ENCODE measurements around the gene BTBD2. TPM values are rescaled to one million over a fixed set of nuclear protein-coding genes. Genes with fewer than 3 reads are reported as not detected.

BTBD2 gene
- polyA plus RNA-seq, 1 donor (not counting 4 experiments of a cell fraction or from before 2014, with no cell fraction given): 22.3 TPM

- no peak overlapping the region for H3K4me2 ChIP-seq (ENCODE audit: control insufficient read depth, extremely low read depth, insufficient read depth, low read depth, low read length)
These were observed 62.9 kb downstream of the BTBD2 start for GRCh38 chr19:1952635-1953034.

DNA sequence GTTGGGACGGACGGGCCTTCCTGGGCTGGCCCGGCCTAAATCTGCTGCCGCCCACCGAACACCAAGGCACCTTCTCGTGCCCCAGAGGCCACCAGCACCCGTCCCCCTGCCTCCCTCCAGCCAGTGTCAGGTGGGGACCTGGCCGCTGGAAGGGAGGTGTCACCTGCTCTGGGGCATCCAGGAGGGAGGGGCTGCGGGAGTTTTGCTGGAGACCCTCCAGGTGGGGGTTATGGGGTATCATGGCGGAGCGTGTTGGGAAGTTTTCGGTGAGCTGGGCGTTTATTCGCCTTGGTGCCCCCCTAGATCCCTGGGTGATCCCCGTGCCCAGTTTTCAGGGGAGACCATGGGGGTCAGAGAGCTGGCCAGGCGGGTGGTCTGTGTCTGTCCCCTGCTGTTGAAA, 64.9 kb downstream of the BTBD2 start:
- H3K79me2 ChIP-seq (ENCODE audit: control insufficient read depth, insufficient read depth, low read length): peaks cover 87% of the 10 kb centered on the region
- peaks cover 13 to 18% of the 10 kb centered on the region in 2 experiments for H3K36me3 ChIP-seq (ENCODE audit: control insufficient read depth in 2 of 2, extremely low read depth in 1 of 2, insufficient read depth in 2 of 2, low read length in 2 of 2)

More at GRCh38 chr19:1952635-1953034, 62.9 kb downstream of the BTBD2 start:
- TF ChIP-seq EZH2 (IDR thresholded peaks at IDR 0.05; ENCODE audit: low read length) (no peak), CTCF (optimal IDR thresholded peaks at IDR 0.05 in 1 of 3, IDR thresholded peaks at IDR 0.05 in 1 of 3, conservative IDR thresholded peaks at IDR 0.05 in 1 of 3; ENCODE audit: extremely low read depth in 1 of 3, insufficient read depth in 2 of 3, low read length in 3 of 3) (no peak)
- Histone ChIP-seq H3K4me3 (ENCODE audit: control insufficient read depth in 2 of 3, extremely low read depth in 1 of 3, insufficient read depth in 2 of 3, low read depth in 1 of 3, low read length in 3 of 3) (no peak overlapping the region), H3K27ac (ENCODE audit: control insufficient read depth, insufficient read depth, low read length) (no peak overlapping the region), H3K4me1 (ENCODE audit: control insufficient read depth, extremely low read depth, insufficient read depth, low read length) (peaks cover 2% of the 10 kb centered on the region), H3K27me3 (ENCODE audit: control insufficient read depth, extremely low read depth, insufficient read depth, low read length) (no peaks in the 10 kb centered on the region), H3K36me3 (ENCODE audit: control insufficient read depth in 2 of 2, extremely low read depth in 1 of 2, insufficient read depth in 2 of 2, low read length in 2 of 2) (peaks cover 18 to 19% of the 10 kb centered on the region in 2 experiments), H3K9me3 (ENCODE audit: control insufficient read depth, low read depth, low read length) (no peaks in the 10 kb centered on the region), H2AFZ (ENCODE audit: control insufficient read depth, low read length) (no peak overlapping the region), H3K9me1 (ENCODE audit: control insufficient read depth, extremely low read depth, insufficient read depth, low read length) (peaks cover 3% of the 10 kb centered on the region), H4K20me1 (ENCODE audit: control insufficient read depth, extremely low read depth, insufficient read depth, low read length) (peaks cover 45% of the 10 kb centered on the region), H3K9ac (ENCODE audit: control insufficient read depth, extremely low read depth, insufficient read depth, low read length) (no peak overlapping the region), H3K79me2 (ENCODE audit: control insufficient read depth, insufficient read depth, low read length) (peaks cover 93% of the 10 kb centered on the region)
- FAIRE-seq: no peak
- dilution Hi-C loops (cut with MboI; ENCODE audit: extremely low pct_ligation_motif_present, low sequenced_read_pairs): no loop called here
- DNase-seq (ENCODE audit: low read depth, low spot score): no peak

More for the DNA sequence above, 64.9 kb downstream of the BTBD2 start:
- peaks cover 3% of the 10 kb centered on the region for H3K4me1 ChIP-seq (ENCODE audit: control insufficient read depth, extremely low read depth, insufficient read depth, low read length)
- H3K4me3 ChIP-seq (ENCODE audit: control insufficient read depth in 2 of 3, extremely low read depth in 1 of 3, insufficient read depth in 2 of 3, low read depth in 1 of 3, low read length in 3 of 3): no peak overlapping the region
- DNase-seq (ENCODE audit: low read depth, low spot score) (no peak), FAIRE-seq (no peak)
- H3K9ac ChIP-seq (ENCODE audit: control insufficient read depth, extremely low read depth, insufficient read depth, low read length): no peak overlapping the region
- no peak overlapping the region for H2AFZ ChIP-seq (ENCODE audit: control insufficient read depth, low read length)
- H3K27ac ChIP-seq (ENCODE audit: control insufficient read depth, insufficient read depth, low read length): no peak overlapping the region
- TF ChIP-seq CTCF (optimal IDR thresholded peaks at IDR 0.05 in 1 of 3, IDR thresholded peaks at IDR 0.05 in 1 of 3, conservative IDR thresholded peaks at IDR 0.05 in 1 of 3; ENCODE audit: extremely low read depth in 1 of 3, insufficient read depth in 2 of 3, low read length in 3 of 3) (no peak), EZH2 (IDR thresholded peaks at IDR 0.05; ENCODE audit: low read length) (no peak)
- H3K9me3 ChIP-seq (ENCODE audit: control insufficient read depth, low read depth, low read length): no peaks in the 10 kb centered on the region
- H3K9me1 ChIP-seq (ENCODE audit: control insufficient read depth, extremely low read depth, insufficient read depth, low read length): peaks cover 3% of the 10 kb centered on the region
- H3K4me2 ChIP-seq (ENCODE audit: control insufficient read depth, extremely low read depth, insufficient read depth, low read depth, low read length): no peak overlapping the region
- H3K27me3 ChIP-seq (ENCODE audit: control insufficient read depth, extremely low read depth, insufficient read depth, low read length): no peaks in the 10 kb centered on the region
- dilution Hi-C loops (cut with MboI; ENCODE audit: extremely low pct_ligation_motif_present, low sequenced_read_pairs): no loop called here
- peaks cover 42% of the 10 kb centered on the region for H4K20me1 ChIP-seq (ENCODE audit: control insufficient read depth, extremely low read depth, insufficient read depth, low read length)
